HG03025 (cell line): Measurements from ENCODE around the gene GON4L.
"Not testable (repeated sequence)": the region's sequence is repeated elsewhere in the genome, so short reads cannot be mapped to it uniquely, and the experiment has no call there.

Experiments used
- ATAC-seq: cut with Tn5 transposase; IDR thresholded peaks from one replicate; pipeline ENCODE4 v1.9.1; 2021; ENCODE audit warnings: mild to moderate bottlenecking, moderate library complexity; ENCODE audit not compliant: unreplicated experiment, low FRiP score

GON4L gene

DNA sequence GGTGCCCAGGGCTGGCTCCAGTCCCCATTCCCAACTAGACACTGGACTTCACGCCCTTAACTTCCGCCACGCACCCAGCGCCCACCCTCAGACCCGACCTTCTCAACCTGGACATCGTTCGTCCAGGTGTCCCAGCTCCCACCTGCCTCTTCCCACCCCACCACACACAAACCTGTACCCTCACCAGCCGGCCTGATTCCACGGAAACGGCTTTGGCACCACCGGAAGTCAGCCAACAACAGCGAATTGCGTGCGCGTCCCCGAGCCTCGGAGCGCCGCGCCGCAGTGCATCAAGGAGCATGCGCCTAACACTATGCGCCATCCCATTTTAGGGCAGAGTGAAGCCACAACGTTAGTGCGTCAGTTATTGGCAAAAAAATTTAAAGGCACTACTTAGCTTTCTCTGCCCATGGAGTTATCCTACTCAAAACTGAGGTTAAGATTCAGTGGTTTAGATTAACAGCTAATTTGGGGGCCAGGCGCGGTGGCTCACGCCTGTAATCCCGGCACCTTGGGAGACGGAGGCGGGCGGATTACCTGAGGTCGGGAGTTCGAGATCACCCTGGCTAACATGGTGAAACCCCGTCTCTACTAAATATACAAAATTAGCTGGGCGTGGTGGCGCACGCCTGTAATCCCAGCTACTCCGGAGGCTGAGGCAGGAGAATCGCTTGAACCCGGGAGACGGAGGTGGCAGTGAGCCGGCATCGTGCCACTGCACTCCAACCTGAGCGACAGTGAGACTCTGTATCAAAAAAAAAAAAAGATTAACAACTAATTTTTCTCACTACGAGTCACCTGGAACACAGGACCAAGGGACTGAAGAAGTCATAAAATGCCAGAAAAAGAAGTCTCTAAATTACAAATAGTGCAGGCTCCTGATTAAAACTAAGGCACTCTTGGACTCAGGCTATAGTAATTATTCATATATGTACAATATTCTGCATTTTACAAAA is at the start of gene GON4L:
Gene GON4L, minus strand, starts transcription at position 240 of the 956 bp plus-strand sequence. CDS start 3,434 bp downstream, outside the sequence.
- no peak for ATAC-seq

DNA sequence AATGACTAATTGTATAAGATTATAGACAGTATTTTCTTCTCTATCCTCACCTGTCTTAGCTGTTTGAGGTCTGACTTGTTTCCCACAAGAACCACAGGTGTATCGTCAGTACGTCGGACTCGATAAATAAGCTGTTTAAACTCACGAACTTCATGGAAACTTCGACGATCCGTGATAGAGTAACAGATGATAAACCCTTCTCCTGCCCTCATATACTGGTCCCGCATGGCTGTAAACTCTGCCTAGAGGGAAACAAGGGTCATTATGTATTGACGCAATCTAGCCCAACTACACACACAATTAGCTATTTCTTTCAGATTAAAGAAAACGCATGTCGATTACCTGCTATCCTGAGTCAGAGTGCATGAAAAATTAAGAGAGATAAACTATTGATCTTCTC is 47.2 kb upstream of the GON4L start:
- ATAC-seq: no peak

- no peak for ATAC-seq
Observed at GRCh38 chr1:155900161-155900560, 43.1 kb upstream of the GON4L start.

DNA sequence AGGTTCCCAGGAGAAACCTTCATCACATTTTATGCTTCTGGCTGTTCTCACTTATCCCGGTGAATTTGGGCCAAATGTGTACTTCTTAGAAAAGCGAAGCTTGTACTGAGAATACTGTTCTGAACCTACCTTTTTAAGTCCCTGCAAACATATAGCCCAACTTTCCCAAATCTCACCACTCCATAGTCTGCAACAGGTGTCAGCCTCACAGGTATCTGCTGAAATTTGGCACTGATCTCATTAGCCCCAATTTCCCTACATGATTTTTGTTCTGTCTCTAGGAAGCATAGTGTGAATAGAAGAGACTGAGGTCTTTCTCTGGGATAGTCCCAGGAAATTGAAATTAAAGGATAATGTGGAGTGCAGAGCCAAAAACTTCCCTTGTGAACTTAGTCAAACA is 42.7 kb upstream of the GON4L start:
- no peak for ATAC-seq

GRCh38 chr1:155898888-155899287 is 41.9 kb upstream of the GON4L start:
- no peak for ATAC-seq

DNA sequence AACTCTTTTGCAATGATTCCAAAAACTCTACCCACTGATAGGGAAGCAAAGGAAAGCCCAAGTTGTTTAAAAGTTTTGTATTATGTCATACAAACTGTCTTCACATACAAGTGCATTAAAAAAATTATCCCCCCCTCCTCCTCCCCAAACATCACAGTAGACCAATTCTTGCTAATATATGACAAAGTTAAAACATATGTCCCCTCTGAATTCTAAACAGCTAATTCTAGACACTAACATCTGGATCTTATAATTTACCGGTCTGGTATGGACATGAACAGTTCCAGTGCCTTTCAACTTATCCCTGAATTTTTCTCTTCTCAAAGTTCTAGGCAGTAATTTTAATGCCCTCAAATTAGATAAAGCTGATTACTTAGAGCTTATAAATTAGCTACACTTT is 40.7 kb upstream of the GON4L start:
- ATAC-seq: no peak

GRCh38 chr1:155896476-155896875 is 39.5 kb upstream of the GON4L start:
- ATAC-seq: not testable (repeated sequence)

- not testable (repeated sequence) for ATAC-seq
Observed at GRCh38 chr1:155895617-155896016, 38.6 kb upstream of the GON4L start.

- no peak for ATAC-seq
Observed at GRCh38 chr1:155893389-155894142, 36.6 kb upstream of the GON4L start.

- ATAC-seq: no peak
Observed at GRCh38 chr1:155892796-155893195, 35.8 kb upstream of the GON4L start.

- no peak for ATAC-seq
Observed at GRCh38 chr1:155890251-155890650, 33.2 kb upstream of the GON4L start.

- no peak for ATAC-seq
Observed at GRCh38 chr1:155889566-155889965, 32.6 kb upstream of the GON4L start.

DNA sequence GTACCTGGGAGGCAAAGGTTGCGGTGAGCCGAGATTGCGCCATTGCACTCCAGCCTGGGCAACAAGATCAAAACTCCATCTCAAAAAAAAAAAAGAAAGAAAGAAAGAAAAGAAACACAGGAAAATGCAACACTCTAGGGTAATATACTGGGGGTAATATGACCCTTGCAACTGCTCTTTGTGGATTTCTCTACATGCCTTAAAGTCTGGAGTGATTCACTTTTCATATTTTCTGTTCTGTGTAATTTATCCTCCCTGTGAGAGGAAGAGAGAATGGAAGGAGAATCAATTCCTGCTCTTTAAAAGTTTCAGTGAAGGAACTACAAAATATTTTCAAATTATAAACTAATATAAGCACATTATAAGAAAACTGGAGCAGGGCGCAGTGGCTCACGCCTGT is 31.5 kb upstream of the GON4L start:
- no peak for ATAC-seq

DNA sequence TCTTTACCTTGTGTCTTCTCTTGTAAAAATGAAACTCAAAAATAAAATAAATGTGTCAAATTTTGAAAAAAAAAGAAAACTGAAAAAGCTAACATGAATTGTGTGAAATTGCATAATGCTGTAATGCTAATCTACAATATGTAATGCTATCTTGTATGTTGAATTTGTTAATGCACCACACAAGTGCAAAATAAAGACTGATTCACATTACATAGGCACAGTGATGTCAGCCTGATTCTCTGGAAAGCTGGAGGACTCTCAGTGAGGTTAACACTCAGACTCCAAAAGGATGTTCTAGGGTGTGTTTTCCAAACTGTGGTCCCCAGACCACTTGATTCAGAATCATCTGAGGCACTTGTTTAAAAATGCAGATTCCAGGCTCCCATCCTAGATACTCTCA is 28.0 kb upstream of the GON4L start:
- no peak for ATAC-seq

DNA sequence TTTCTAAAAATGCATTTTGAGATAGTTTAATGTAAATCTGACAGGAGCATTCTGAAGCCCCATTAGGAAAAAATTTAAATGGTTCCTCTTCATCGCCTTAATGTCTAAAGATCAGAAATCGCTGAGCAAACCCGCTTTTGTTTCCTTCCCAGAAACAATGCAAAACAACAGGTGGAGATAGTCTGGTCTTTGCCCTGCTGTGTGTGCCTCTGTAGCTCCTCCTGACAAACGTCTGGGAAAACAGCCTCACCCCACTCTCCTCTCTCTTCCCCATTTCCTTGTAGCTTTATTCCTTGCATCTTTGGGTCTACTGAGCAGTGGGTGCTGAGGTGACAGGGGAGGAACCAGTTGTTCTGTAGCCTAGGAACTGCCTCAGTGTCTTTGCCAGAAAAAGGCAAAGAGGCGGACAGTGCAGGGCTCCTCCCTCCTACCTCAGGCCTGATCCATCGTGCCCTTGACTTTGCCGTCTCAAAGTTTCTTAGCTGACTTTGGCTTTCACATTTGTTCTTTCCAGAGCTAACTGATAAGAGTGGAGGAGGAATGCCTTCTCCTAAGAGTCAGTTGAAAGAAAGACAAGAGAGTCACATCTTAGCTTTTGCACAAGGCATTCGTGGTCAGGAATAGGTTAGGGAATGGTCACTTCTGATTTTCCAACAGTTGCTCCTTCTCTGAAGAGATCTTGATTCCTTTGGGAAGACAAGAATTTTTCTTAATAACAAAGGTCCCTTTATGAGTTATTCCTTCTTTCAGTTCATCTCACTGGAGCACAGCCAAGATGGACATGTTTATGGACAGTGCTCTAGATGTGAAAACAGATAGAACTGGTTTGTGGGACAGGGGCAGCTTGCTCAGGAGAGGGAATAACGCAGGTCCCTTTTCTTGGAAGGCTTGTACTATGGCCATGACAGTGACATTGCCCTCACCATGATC is 27.3 kb upstream of the GON4L start:
- no peak for ATAC-seq

GRCh38 chr1:155882766-155883165 is 25.8 kb upstream of the GON4L start:
- no peak for ATAC-seq

GRCh38 chr1:155882235-155882634 is 25.2 kb upstream of the GON4L start:
- ATAC-seq: no peak

DNA sequence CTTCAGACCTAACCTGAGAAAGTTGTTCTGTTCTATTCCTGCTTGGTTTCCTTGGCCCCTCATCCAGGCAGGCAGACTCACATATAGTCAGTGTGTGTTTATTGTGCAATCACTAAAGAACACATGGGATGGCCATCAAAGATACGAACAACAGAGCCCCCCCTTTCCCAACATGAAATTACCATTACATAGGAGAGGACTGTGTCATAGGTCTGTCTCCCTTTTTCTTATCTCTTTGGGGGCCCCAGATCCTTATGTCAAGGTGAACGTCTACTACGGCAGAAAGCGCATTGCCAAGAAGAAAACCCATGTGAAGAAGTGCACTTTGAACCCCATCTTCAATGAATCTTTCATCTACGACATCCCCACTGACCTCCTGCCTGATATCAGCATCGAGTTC is 23.9 kb upstream of the GON4L start:
- ATAC-seq: no peak

DNA sequence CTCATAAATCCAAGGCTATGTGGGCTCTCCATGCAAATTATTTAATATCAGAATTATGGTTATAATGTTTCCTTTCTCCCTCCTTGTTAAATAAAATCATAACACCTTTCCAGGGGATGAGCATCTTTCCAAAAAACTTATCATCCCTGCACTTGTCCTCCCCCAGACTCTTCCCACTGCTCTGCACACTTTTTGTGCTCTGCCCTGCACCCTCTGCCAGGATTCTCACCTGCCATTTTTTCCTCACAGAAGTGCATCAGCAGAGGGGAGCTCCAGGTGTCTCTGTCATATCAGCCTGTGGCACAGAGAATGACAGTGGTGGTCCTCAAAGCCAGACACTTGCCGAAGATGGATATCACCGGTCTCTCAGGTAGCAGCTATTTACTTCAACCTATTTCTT is 23.2 kb upstream of the GON4L start:
- ATAC-seq: no peak

GRCh38 chr1:155877945-155878344 is 20.9 kb upstream of the GON4L start:
- ATAC-seq: no peak
